HG03064 (cell line): ENCODE data around the gene TUG1.

ENCODE experiments used
- ATAC-seq: cut with Tn5 transposase; IDR thresholded peaks from one replicate; pipeline ENCODE4 v1.9.1; 2021; ENCODE audit warnings: low read depth; ENCODE audit not compliant: unreplicated experiment

The TUG1 gene

DNA sequence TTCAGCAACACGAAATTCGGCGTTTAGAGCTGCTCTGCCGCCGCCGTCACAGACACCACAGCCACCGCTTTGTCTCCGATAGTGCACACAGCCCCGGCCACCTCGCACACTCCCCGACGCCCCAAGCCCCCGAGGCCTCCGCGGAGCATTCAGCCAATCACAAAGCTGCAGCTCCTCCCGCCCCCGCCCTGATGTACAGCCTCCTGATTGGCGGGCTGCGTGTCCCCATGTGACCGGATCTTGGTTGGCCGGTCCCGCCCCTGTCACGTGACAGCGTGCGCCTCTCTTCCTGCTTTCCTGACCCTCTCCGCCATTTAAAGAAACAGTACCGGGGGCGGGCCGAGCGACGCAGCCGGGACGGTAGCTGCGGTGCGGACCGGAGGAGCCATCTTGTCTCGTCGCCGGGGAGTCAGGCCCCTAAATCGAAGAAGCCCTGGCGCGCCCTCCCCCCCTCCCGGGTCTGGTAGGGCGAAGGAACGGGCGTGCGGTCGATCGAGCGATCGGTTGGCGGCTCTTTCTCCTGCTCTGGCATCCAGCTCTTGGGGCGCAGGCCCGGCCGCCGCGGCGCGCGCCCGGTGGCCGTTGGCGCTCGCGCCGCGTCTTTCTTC, at the start of gene TUG1:
Gene TUG1, plus strand, starts transcription at position 342 of the 608 bp plus-strand sequence.
- ATAC-seq: peak; percentile 82

DNA sequence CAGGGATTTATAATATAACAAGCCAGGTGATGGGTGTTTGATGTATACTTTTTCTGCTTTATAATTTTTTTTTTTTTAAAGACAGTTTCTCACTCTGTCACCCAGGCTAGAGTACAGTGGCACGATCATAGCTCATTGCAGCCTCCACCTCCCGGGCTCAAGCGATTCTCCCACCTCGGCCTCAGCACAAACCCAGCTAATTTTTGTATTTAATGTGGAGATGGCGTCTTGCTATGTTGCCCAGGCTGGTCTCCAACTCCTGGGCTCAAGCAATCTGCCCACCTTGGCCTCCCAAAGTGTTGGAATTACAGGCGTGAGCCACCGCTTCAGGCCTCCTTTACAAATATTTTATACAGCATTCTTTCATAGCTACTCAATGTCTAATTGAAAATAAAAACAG, 49.1 kb upstream of the TUG1 start:
- no peak for ATAC-seq

DNA sequence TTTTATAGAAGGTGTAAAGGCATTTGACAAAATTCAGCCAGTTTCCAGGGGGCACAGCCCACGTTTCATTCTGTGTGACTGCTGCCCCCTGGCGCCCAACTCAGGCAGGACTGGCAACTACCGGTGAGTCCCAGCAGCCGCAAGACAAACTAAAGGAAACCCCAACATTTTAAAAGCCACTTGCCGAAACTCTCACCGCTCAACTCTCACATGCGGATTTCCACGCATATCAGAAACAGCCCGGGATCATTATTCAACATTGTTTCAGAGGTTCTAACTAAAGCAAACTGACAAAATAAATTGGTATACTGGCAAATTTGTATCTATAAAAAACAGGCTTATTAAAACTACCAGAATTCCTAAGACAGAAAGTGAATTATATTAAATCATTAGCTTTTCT, 48.7 kb upstream of the TUG1 start:
- no peak for ATAC-seq

DNA sequence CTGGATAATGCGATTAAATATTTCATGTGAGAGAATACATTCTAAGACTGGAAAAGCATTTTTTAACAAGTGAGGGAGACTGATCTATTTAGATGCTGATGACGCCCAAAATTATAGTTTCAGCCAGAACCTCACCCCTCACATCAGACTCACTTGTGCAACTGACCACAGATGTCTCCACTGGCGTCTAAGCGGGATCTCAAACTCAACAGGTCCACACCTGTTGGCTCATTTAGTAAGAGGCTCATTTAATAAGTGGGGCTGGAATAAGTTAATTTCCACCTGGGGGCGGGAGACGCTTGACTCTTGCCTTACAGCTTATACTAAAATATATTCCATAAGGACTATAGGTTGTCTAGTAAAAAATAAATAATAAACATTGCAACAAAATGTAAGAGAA, 48.0 kb upstream of the TUG1 start:
- no peak for ATAC-seq

DNA sequence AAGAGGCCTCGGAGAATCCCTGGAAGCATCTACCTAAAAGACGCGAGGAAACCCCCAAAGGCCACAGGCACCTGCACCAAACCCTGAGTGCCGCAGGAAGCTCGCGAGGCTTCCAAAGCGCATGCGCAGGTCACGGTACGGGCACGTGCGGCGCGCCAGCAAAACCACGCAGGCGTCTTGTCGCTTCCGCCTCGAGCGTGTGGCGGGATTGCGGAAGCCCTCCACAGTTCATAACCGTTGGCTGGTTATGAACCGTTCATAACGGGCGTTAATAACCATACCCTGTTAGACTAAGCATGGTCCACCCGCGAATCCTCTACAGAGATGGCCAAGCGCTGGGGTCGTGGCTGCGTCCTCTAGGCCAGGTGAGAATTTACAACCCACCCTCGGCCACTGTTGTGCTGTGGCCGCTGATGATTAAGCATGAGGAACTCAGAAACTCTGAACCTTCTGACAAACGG, 46.9 kb upstream of the TUG1 start:
- ATAC-seq: no peak

DNA sequence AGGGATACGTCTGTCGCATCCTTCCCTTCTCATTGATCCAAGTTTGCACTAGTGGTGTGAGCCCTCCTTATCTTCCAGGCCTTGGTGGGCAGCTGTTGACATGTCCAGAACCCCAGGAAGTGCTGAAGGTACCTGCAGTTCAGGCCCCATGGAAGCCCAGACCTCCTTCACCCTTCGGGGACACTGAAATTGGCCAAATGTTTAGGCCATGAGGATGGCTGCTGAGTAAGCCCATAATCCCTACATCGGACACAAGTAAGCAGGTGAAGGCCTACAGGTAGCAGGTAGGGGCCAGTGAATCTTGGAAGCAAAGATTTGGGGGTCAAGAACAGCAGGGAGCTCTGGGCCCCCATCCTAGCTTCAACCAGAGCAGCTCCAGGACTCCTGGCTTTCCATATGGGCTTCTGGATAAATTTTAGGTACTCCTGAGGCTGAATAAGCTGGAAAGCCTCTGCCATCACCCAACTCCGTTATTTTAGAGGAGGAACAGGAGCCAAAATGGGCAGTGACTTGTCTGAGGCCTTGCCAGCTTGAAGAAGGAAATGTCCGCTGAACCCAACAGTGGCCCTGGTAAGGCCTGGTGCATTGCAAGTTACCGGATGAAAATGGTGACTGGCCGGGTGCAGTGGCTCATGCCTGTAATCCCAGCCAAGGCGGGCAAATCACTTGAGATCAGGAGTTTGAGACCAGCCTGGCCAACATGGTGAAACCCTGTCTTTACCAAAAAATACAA, 45.7 kb upstream of the TUG1 start:
- ATAC-seq: no peak

DNA sequence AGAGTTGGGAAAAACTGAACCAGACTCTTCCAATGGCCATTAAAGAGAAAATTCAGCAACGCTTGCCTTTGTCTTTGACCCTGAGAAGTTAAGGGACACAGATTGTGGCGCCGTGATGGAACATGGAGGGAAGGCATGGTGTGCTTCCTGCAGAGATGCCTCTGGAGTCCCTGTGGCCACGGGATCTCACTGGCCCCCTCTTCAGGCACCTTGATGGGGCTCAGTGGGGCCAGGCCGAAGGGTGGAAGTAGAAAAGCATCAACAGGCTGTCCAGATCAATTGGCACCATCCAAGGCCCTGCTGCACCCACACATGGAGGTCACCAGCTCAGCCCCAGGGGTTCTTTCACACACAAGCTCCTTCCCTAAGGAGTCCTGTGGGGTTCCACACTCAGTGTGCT, 43.4 kb upstream of the TUG1 start:
- no peak for ATAC-seq

DNA sequence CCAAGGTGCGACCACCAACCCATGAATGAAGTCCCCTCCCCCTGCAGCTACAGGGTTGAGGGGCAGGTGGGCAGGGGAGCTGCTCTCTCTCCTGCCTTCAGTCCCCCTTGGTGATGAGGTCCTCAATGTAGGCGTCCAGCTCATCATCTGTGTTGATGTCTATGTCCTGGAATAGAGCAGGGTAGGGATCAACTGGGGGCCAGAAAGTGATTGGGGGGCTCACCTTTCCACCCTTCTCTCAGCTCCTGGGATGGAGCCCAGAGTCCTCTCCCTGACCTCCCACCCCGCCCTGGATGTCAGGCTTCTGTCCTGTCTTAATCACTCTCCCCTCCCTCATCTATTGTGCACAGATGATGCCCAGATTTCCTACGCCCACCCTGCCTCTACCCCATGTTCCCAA, 42.4 kb upstream of the TUG1 start:
- no peak for ATAC-seq

DNA sequence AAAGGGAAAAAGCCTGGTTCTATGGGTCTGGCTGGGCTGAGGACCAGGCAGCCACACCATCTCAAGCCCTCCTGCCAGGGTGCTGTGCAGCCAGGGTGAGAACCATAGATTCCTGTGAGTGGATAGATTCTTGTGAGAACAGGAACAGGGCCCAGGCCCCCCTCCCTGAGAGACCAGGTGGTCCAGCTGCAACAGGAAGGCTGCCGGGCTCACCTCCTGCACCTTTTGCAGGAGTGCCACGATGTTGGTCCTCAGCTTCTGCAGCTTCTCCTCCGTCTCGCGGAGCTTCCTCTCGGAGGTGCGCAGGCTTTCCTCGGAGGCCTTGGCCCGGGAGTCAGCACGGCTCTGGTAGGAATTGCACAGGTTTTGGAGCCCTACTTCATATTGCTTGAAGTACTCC, 41.3 kb upstream of the TUG1 start:
- ATAC-seq: no peak

DNA sequence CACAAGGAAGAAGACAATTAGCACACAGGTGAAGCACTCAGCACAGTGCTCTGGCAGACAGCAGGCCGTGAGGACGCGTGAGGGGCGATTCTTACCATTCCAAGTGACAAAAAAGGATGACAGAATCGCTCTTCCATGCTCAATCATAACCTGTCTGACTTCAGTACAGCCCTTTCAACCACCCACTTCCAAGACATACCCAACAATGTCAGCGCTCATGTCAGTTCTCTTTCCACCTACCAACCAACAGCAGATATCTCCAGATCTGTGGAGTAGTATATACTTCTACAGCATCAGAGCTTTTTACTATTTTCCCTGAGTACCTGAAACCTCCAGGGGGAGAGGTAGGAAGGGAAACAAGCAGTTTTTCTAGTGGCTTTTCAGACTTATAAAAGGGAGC, 40.7 kb upstream of the TUG1 start:
- no peak for ATAC-seq

DNA sequence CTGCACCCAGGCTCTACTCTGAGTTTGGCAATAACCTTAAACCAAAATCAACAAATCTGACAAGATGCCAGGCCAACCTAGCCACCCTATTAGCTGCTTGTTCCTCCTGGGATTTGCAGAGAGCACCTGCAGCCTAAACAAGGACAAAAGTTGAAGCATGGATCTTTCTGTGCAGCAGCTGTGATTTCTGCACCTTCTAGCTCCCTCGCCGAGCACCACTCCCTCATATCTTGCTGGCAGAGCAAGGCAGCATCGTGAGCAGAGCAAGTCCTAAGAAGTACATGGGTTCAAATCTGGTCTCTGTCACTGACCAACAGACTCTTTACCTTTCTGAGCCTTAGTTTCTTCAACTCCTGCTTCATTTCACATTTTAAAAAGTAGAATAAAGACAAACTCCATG, 38.8 kb upstream of the TUG1 start:
- ATAC-seq: no peak

DNA sequence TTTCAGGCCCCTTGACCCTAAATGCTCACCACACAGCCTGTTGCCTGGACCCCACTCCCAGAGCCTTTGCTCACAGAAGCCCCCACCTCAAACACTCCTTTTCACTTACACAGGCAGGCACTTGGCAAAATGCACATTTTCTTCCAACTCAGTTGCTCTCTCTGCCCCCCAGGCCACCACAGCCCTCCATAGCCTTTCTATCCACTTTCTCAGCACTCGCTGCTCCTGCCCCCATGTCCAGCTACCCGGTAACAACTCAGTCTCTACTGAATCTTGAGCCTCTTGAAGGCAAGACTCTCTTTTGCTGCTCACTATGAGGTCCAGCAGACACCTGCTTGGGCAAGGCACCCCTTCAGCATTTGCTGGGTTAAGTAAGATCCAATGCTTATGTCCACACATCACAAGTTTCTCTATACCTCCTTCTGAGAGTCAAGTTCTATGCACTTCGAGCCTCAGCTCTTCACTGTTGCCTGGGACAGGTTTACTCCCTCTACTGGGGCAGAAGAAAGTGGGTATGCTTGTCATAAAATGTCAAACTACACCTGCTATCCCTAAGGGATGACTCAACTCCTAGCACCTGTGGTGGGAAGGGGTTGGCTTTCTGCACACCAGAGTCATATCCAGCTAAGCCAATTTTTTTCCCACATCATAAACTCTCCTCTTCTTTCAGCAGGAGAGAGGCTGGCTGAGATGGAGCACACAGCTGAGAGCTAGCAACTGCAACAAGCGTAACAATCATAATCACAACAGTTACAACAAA, 37.3 kb upstream of the TUG1 start:
- no peak for ATAC-seq

DNA sequence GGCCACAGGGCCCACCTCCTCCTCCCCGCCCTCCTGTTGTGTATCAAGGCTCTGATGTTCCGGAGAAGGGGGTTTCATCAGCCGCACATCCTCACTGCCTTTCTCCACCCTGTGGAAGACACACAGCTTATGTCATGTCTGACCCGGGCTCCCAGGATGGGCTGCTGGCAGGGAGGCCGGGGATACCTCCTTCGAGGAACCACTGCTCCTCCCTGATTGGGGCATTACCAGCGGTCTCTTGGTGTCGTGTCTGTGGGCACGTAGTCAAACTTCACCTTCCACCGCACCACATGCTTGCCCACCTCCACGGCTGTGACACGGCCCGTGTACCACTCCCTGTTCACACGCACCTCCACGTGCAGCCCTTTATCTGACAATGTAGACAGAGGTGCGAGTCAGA, 36.4 kb upstream of the TUG1 start:
- no peak for ATAC-seq

DNA sequence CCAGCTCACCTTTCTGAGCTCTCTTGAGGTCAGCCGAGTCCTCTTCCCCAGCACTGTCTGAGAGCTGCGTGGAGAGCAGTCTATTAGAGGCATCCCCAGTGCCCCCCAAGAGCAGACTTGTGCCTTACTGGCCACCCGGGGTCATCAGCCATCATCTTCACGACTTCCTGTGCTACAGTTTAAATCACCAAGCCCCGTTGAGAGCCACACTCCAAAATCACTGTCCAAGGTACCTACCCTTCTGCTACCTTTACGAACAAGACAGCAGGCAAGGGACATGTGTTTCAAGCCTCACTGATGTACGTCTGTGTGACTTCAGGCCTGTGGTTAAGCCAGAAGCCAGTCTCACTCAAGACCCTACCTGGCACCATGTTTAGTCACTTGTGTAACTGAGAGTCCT, 35.6 kb upstream of the TUG1 start:
- ATAC-seq: no peak

DNA sequence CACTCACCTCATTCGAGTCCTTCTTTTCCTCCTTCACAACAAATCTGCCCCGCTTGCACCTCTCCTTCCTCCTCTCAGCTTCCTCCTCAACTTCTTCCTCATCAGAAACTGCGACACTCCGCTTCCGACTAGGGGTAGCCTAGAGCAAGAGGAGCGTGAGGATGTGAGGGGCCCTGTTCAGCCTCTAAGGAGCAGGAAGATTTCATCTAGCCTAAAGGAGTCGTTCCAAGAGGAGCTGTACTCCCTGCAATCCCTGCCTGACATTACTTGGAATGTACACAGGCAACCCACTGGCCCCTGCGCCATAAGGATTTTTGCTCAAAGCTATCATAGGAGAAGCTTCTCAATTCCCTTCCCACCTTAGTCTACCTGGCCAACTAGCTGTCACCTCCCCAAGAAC, 35.0 kb upstream of the TUG1 start:
- no peak for ATAC-seq

DNA sequence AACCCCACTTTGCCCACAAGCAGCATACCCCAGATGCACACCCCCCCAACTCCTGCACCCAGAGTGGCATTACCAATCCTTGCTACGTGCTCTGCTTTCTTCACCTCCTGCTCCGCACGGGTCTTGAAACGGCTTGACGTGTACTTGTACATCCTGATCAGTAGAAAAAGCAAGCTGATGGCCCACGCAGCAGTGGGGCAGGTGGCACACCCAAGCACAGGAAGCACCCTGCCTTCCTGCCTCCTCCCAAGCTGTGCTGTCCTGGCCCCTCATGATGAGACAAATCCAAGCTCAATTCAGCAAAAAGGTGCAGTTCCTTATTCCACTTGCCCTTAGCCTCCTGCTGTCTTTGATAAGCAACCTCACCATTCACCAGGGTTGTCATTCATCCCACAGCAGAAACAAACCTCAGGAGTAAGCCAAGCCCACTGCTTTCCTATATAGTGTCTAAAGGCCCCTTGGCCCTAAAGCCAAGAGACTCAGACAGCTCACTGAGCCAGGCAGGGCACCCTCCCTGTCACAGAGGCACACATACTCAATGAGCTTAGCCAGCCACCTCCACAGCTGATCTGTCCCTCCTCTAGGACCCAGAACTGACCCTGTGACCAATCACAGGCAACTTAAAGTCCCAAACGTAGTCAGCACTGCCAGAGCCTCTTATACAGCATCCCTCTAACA, 28.2 kb upstream of the TUG1 start:
- ATAC-seq: no peak

DNA sequence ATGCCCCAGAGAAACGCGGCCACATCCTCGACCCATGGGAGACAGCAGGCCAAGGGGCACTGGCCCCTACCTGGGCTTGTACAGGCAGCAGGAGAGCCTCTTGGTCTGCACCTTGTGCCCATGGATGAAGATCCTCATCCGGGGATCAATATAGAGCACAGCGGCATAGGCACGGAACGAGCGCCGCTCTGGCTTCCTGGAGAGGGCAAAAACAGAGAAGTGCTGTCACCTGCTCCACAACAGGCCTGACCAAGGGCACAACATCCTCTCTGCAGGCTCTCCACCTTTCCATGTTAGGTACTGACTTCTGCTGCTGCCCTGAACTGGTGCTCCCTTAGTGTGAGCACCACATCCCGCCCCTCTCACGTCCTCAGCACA, 27.7 kb upstream of the TUG1 start:
- no peak for ATAC-seq

DNA sequence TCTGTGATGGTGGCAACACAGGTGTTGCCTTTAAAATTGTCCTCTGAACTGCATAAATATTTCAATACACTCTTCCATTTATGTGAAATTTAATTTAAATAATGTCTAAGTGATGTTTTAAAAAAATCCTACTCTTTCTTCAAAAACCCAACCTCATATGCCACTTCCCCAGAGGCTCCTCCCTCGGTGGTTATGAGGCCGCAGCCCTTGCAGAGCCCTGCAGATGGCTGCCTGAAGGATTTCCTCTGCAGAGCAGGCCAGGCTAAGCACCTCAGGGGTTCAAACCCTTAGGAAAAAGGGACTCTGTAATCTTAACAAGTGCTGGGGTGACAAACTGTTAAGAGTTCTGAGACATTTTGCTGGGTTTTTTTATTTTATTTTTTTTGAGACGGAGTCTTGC, 25.7 kb upstream of the TUG1 start:
- no peak for ATAC-seq

DNA sequence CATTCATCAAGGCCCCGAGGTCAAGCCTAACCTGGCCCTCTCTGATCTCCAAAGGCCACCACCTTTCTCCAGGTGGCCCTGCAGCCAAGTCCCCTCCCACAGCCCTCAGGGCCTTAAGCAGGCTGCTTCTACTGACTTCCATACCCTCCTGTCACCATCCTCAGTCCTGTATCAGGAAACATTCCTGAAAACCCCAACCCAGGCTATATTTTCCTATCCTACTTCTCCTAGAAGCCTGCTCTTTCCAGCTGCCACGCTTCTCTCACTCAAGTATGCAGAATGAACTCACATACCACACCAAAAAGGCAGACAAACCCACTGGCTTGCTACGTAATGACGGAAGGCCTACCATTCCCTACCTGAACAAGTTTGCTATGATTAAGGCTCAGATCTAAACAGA, 24.1 kb upstream of the TUG1 start:
- ATAC-seq: no peak

DNA sequence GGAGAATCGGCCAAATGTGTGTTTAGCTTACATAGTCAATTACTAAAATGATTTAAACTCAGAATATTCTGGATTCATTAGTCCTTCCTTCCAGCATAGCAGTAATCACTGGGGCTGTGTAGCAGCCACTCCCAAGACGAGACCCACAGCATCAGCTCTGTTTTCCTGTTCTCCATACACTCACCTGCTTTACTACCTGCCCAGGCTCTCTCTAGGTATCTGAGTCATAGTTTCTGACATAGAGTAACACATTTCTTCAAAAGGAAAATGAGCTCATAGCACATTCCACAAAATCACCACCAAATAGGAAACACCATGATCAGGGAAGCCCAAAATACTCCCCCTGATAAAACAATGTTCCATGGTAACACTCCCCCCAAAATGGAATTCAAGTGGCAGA, 23.4 kb upstream of the TUG1 start:
- ATAC-seq: no peak

DNA sequence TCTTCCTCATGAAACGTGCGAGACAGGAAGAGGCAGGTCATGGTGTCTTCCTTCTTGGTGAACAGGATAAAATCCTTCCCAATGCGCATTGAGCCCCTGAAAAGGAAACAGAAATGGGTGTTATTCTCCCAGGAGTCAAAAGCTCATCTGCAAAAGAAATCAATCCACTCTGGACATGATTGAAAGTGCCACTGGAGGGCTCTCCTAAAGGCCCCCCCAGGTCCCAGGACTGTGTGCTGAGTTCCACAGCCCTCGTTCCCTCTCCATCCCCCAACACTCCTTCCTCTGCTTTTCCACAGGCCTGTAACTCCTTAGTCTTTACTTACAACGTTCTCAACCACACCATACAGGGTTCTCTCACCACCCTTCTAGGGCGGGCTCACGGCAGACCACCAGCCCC, 22.7 kb upstream of the TUG1 start:
- no peak for ATAC-seq
